ENCODE measurements around the gene TSHZ2.

Gene TSHZ2

GRCh38 chr20:53495398-53496092 lies 523.4 kb downstream of the TSHZ2 start:
- TF ChIP-seq CTCF (IDR thresholded peaks at IDR 0.05; ENCODE audit: low read length), result no peak
- TF ChIP-seq EZH2 (IDR thresholded peaks at IDR 0.05; ENCODE audit: borderline replicate concordance, low read length), result no peak
- Histone ChIP-seq H3K4me3 (ENCODE audit: low read depth, low read length, poor library complexity, severe bottlenecking) (no peak overlapping the region), H3K9me3 (ENCODE audit: low read length) (no peaks in the 10 kb centered on the region), H3K27ac (ENCODE audit: low read depth, low read length, poor library complexity, severe bottlenecking) (no peak overlapping the region), H3K79me2 (ENCODE audit: insufficient read depth, low read length) (no peaks in the 10 kb centered on the region), H3F3A (ENCODE audit: insufficient read depth, low read length) (no peaks in the 10 kb centered on the region), H4K20me1 (ENCODE audit: insufficient read depth, low read length) (no peaks in the 10 kb centered on the region), H3K27me3 (ENCODE audit: insufficient read depth, low read length) (peaks cover 5% of the 10 kb centered on the region; the same call in 1 of the 2 replicates), H3K4me1 (ENCODE audit: insufficient read depth, low read length, severe bottlenecking) (no peaks in the 10 kb centered on the region), H3K4me2 (ENCODE audit: low read length) (no peak overlapping the region), H3K9ac (ENCODE audit: low read length) (no peak overlapping the region), H2AFZ (ENCODE audit: low read length) (no peak overlapping the region), H3K36me3 (ENCODE audit: insufficient read depth, low read length) (no peaks in the 10 kb centered on the region), H3K9me2 (ENCODE audit: low read depth, low read length) (no peaks in the 10 kb centered on the region)

GRCh38 chr20:53497246-53497645 lies 525.1 kb downstream of the TSHZ2 start:
- no peaks in the 10 kb centered on the region for H3K79me2 ChIP-seq (ENCODE audit: insufficient read depth, low read length)
- no peak overlapping the region for H2AFZ ChIP-seq (ENCODE audit: low read length)
- H3K9ac ChIP-seq (ENCODE audit: low read length), result no peak overlapping the region
- H3K4me1 ChIP-seq (ENCODE audit: insufficient read depth, low read length, severe bottlenecking), result no peaks in the 10 kb centered on the region
- no peaks in the 10 kb centered on the region for H3K9me3 ChIP-seq (ENCODE audit: low read length)
- H3K27ac ChIP-seq (ENCODE audit: low read depth, low read length, poor library complexity, severe bottlenecking), result no peak overlapping the region
- H3K9me2 ChIP-seq (ENCODE audit: low read depth, low read length), result no peaks in the 10 kb centered on the region
- H4K20me1 ChIP-seq (ENCODE audit: insufficient read depth, low read length), result no peaks in the 10 kb centered on the region
- H3F3A ChIP-seq (ENCODE audit: insufficient read depth, low read length), result no peaks in the 10 kb centered on the region
- H3K27me3 ChIP-seq (ENCODE audit: insufficient read depth, low read length), result peaks cover 5% of the 10 kb centered on the region; the same call in 1 of the 2 replicates
- no peak overlapping the region for H3K4me3 ChIP-seq (ENCODE audit: low read depth, low read length, poor library complexity, severe bottlenecking)
- H3K4me2 ChIP-seq (ENCODE audit: low read length), result no peak overlapping the region
- TF ChIP-seq CTCF (IDR thresholded peaks at IDR 0.05; ENCODE audit: low read length), result no peak
- no peaks in the 10 kb centered on the region for H3K36me3 ChIP-seq (ENCODE audit: insufficient read depth, low read length)

- peaks cover 5% of the 10 kb centered on the region; the same call in 1 of the 2 replicates for H3K27me3 ChIP-seq (ENCODE audit: insufficient read depth, low read length)
- H3K4me2 ChIP-seq (ENCODE audit: low read length), result no peak overlapping the region
- no peak overlapping the region for H3K27ac ChIP-seq (ENCODE audit: low read depth, low read length, poor library complexity, severe bottlenecking)
- TF ChIP-seq CTCF (IDR thresholded peaks at IDR 0.05; ENCODE audit: low read length) (no peak), EZH2 (IDR thresholded peaks at IDR 0.05; ENCODE audit: borderline replicate concordance, low read length) (no peak)
- no peak overlapping the region for H2AFZ ChIP-seq (ENCODE audit: low read length)
- H4K20me1 ChIP-seq (ENCODE audit: insufficient read depth, low read length), result no peaks in the 10 kb centered on the region
- H3K9me3 ChIP-seq (ENCODE audit: low read length), result no peaks in the 10 kb centered on the region
- no peaks in the 10 kb centered on the region for H3K79me2 ChIP-seq (ENCODE audit: insufficient read depth, low read length)
- no peaks in the 10 kb centered on the region for H3K4me1 ChIP-seq (ENCODE audit: insufficient read depth, low read length, severe bottlenecking)
- no peaks in the 10 kb centered on the region for H3K36me3 ChIP-seq (ENCODE audit: insufficient read depth, low read length)
- no peaks in the 10 kb centered on the region for H3K9me2 ChIP-seq (ENCODE audit: low read depth, low read length)
- H3K4me3 ChIP-seq (ENCODE audit: low read depth, low read length, poor library complexity, severe bottlenecking), result no peak overlapping the region
- H3K9ac ChIP-seq (ENCODE audit: low read length), result no peak overlapping the region
- no peaks in the 10 kb centered on the region for H3F3A ChIP-seq (ENCODE audit: insufficient read depth, low read length)
Observed at GRCh38 chr20:53498341-53498740, 526.2 kb downstream of the TSHZ2 start.

All from OCI-LY1 (cell line).